Retina (tissue), 1 donor: ENCODE measurements around the gene ASPG.

Experiments
- DNase-seq: peaks from one replicate; pipeline ENCODE4 v3.0.0-alpha.2; 2016

The ASPG gene

GRCh38 chr14:104119119-104119487, 33.6 kb downstream of the ASPG start:
- DNase-seq = no peak

DNA sequence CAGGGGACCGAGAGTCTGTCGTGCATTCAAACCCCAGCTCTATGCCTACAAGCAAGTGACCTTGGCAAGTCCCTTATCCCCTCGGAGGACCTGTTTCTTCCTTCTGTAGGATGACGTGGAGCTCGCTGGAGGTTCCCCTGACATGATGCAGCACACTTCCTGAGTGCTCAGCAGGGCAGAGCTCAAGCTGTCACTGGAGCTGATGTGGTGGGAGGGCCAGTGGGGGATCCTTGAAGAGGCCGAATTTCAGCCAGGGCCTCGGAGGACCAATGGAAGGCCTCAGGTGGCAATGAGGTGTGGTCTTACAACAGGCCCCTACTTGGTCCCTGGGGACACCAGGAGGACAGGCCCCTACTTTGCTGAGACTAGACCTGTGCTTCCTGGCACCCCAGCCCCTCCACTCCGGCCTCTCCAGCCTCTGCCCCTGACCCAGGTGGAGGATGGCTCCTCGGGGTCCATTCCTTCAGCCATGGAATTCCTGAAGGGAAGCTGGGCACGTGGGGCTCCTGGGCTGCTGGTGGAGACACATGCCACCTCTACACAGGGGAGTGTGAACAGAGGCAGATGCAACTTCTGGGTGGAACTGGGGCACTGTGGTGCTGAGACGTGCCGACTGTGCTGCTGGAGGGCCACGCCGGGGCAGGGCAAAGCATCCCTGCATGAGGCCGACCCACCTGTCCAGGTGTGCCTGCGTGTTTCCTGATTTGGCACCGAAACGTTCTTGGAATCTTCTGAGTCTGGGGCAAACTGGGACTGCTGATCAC, 34.2 kb downstream of the ASPG start:
- no peak for DNase-seq

DNA sequence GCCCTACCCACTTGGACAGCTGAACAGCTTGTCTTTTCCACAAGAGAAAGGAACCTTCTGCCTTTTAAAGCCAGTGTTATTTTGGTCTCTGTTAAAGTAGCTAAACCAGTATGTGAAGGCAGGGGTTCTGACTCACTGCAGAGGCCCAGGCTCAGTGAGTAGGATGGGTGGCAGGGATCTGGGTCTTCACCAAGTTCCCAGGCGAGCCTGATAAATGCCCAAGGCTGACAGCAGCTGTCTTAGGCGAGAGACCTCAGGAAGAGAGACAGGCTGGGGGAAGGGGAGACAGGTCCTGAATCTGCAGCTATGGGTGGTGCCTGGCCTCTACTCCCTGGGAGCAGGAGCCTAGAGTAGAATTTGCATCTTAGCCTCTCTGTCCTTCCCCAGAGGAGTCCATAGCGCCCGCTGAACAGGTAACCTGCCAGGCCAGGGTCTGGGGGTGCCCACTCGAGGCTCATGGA, 34.8 kb downstream of the ASPG start:
- no peak for DNase-seq

DNA sequence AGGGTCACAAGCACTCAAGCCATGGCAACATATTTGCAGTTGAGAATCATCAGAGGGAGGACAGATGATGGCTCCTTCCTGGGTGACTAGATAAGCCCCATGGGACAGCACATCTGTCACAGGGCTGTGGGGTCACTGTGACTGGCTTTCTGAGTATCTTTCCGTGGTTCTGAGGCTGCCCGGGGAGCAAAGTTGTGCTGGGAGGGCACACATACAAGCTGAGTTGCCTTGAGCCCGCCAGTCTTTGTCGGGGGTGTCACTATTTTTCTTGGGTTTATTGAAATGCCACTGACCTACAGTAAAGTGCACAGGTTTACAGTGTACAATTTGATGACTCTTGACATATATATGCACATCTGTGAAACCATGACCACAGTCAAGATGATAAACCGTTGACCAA, 35.6 kb downstream of the ASPG start:
- DNase-seq = no peak

DNA sequence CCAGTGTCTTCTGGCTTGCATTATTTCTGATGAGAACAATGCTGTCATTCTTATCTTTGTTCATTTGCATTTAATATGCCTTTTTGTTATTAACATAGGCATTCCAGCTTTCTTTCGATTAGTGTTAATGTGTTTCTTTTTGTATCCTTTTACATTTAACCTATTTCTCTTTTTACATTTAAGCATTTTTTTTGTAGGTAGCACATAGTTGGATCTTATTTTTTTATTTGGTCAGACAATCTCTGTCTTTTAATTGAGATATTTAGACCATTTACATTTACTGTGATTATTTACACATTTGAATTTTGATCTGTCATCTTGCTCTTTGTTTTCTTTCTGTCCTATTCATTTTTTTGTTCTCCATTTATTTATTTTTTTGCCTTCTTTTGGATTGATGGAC, 38.4 kb downstream of the ASPG start:
- no peak for DNase-seq

DNA sequence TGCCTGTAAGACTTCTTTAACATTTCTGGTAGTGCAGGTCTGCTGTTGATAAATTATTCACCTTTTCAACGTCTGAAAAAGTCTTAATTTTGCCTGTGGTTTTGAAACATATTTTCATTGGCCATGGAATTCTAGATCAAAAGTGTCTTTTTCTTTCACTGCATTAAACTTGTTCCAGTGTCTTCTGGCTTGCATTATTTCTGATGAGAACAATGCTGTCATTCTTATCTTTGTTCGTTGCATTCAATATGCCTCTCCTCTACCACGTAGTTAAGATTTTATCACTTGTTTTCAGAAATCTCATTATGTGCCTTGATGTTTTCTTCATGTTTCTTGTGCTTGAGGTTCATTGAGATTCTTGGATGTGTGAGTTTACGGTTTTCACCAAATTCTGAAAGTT, 39.5 kb downstream of the ASPG start:
- no peak for DNase-seq

GRCh38 chr14:104126753-104127152, 41.3 kb downstream of the ASPG start:
- DNase-seq = no peak

DNA sequence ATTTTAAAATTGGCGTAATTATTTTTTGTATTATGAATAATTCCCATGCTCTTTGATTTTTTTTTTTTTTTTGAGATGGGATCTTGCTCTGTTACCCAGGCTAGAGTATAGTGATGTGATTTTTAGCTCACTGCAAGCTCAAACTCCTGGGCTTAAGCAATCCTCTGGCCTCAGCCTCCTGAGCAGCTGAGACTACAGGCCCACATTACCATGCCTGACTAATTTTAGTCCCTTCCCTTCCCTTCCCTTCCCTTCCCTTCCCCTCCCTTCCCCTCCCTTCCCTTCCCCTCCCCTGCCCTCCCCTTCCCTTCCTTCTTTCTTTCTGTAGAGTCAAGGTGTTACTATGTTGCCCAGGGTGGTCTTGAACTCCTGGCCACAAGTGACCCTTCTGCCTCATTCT, 43.5 kb downstream of the ASPG start:
- DNase-seq = no peak

- no peak for DNase-seq
Measured at GRCh38 chr14:104129556-104129955, 44.1 kb downstream of the ASPG start.

DNA sequence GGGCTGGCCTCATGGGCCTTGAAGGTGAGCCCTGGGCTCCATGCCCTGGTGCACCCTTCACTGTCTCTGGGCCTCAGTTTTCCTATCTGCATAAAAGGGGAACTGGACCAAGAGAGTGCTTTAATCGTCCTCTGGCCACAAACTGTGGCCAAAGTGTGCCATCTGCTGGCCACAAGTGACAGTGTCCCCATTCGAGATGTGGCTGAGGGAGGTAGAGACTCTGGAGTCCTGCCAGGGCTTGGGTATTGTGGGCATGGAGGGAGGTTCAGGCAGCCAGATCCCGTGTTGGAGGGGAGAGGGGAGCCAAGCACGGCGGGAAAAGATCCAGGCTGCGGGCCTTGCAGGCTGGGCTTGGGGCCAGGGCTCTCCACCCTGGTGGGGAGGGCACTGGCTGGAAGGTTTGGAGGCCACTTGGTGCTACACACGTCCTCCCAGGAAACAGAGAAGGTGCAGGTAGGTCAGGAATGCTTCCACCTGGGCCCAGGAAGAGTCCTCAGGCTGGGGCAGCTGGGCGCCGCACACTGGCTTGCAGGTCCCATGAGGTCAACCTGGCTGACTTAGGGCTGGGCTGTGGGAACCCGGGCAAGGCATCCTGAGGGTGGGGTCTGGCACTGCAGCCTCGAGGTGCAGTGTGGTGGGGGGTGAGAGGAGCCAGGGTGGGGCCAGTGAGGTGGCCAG, 45.6 kb downstream of the ASPG start:
- no peak for DNase-seq

- DNase-seq = no peak
Measured at GRCh38 chr14:104131968-104132732, 46.6 kb downstream of the ASPG start.

DNA sequence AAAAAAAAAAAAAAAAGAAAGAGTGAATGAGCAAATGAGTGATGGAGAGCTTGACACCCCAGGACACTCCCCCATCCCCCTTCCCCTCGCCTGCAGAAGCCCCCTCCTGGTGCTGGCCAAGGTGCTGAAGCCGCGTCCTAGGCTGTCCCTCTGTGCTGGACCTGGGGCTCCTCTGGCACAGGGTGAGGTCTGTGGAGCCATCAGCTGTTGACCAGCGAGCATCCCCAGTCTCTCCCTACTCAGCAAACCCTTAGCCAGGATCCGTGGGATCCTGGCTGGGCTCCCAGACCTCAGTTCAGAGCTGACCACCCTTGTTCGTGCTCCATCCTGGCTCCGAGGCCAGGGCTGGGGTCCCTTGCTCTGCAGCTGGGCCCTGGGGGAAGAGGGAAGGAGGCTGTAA, 47.5 kb downstream of the ASPG start:
- no peak for DNase-seq

DNA sequence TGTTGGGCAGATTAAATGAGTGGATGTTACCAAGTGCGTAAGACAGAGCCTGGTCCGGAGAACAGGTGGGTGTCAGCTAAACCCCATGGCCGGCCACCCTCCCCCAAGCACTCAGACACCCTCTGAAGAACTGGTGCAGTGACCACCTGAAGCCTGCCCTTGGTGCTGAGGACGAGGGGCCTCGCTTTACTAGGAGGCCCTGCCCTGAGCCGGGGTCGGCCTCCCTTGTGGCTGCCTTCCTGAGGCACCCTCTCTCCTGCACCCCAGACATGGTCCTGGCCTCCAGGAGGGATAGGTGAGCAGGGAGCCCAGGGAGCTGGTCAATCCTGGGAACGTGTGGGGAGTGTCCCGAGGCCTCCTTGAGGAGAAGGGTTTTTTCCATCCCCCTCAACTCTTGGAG, 48.0 kb downstream of the ASPG start:
- DNase-seq = no peak

DNA sequence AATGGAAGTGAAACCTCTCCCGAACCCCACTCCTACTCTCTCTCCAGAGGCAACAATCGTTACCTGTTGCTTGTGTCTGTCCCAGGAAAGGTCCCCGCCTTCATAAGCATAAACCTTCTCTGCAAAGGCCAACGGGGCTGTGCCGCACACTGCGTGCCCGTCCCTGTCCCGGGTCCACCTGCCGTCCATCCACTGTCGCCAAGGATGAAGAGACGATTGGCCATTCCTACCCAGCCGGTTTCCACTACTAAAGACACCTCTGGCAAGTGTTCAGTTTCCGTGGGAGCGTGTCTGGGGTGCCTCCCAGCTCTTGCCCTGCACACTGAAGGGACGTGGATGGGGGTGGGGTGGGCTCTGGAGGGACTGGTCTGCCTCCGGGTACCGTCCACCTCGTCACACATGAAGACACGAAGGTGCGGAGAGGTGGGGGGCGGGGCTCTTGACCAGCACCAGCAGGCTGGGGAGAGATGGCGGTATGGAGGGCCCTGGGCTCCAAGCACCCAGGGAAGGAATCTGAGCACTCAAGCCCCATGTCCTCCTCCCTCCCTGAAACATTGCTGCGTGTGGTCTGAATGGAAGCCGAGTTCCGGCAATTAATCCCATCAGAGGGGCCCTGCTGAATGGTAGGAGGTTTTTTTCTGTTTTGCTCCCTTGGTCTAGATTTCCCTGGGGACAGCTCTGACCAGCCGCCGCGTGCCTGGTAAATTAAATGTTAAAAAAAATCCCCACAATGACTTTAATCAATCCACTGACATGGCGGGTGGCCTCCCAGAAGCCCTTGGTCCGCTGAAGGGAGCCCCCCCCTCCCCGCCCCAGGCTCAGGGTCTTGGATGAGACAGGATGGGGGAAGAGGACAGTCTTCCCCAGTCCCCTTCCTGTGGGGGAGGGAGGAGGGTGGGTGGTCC, 48.8 kb downstream of the ASPG start:
- DNase-seq = peak; percentile 75

GRCh38 chr14:104135121-104135903, 49.8 kb downstream of the ASPG start:
- peak; percentile 82 for DNase-seq

DNA sequence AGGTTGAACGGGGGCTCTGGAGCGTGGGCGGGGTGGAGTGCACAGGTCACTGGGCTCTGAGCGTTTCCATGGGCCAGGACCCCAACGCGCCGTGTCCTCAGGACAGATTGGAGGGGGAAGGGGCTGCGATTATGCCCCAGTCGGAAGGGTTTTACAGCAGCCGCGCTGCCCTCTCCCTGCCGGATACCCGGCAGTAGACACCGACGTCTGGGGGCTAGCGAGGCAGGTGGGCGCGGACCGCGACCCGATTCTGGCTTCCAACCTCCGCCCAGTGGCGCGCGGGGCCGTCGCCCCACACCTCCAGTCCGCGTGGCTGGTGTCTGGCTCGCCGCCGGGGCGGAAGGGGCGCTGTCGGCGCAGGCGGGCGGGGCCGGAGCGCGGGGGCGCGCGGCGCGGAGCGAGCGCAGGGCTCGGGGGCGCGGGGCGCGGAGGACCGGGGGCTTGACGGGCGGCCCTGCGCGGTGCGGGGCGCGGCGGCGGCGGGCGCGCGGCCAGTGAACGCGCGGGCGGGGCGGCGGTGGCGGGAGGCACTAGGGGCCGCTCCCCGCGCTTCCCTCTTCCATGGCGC, 50.5 kb downstream of the ASPG start:
- DNase-seq = peak; percentile 75

DNA sequence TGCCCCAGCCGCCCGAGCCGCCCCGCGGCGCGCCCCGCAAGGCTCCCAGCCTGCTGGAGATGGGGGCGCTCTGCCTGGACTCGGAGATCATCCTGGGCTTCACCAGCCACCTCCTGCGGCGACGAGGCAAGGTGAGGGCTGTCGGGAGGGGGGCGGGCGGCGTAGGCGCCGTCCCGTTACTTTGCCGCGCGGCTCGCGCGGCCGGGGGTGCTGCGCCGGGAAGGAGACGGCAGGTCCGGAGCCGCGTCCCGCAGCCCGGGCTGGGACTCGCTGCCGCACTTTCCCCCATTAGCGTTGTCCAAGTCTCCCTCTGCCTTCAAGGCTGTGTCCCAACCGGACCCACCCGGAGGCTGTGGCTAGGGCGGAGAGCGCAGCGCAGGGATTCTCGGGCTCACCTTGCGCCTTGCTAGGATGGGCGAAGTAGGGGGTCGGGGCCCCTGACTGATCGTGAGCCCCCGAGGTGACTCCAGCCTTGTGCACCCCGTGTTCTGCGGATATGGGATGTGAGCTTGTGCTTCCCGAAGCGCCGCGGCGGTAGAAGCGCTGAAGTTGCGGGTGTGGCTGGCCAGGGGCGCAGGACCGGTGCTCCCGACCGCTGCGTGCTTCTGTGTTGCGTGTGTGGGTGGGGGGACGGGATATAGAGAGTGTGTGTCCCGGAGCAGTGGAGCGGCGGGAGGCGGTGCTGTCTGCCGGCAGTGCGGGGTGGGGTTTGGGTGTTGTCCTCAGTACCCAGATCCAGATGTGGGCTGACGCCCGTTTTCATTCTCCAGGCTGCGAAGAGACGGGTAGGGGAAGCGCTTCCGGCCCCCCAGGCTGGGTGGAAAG, 51.2 kb downstream of the ASPG start:
- DNase-seq = peak; percentile 74

DNA sequence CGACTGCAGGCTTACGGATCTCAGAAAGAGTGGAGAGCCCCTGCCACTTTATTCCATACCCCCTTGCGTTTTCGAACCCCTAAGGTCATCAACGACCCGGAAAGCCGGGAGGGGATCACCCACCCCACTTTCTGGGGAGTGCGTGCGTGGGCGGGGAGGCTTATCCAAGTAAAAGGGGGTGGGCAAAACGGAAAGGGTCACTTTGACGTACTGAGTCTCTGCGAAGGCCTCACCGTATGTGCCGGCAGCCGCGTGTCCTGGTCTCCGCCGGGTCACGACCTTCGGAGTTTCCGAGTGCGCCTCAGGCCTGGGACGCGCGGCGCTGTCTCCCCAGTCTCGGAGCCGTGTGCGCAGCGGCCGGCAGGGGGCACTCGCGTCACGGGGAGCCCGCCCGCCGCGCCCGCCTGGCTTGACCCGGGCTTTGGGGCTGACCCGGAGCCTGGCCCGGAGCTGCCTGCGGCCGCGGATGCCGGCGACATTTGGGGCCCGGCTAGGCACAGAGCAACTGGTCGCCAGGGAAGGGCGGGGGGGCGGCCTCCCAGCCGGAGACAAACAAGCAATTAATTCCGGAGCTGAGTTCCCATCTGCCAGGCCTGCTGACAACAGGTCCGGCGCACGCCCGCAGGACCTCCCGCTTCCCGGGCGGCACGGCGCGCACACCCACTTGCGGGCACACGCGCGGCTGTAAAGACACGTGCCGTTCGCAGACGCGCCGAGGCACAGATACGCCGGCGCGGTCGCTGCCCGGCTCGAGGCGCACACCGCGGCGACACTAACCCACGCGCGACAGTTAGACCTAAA, 52.0 kb downstream of the ASPG start:
- DNase-seq = peak; percentile 95

DNA sequence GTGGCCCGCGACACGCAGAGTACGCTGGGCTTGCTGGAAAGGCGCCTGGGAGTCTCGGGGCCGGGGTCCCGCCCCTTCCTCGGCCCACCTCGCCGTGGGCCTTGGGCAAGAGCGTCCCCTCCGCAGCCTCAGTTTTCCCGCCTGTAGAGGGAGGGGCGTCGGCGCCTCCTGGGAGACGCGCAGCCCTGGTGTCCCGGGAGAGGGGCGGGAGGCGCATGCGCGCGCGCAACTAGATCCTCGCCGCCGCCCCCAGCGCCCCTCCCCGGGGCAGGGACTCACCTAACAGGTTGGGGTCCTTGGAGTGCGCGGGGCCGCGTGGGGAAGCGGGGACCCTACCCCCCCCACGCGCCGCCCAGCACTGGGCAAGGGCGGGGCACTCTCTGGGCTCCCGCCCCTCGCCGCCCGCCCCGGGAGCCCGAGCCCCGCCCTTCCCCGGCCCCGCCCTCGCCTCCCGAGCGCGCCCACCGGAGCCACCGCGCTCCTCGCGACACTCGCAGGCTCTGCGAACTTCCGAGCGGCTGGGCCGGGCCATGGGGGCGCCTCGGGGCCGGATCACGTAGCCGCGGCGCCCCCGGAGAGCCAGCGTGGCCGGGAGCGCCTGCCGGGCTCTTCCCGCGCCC, 52.7 kb downstream of the ASPG start, which contains the start of gene KIF26A:
KIF26A (plus strand) TSS at position 490 of the 620 bp plus-strand sequence. CDS start 136 bp downstream, outside the sequence.
- peak; percentile 94 for DNase-seq
